Stomach smooth muscle (tissue), 2 donors: Measurements from ENCODE around the gene DAP.

Source experiments
- H3K27ac ChIP-seq: one replicate; pipeline ENCODE4 v1.7.0; 2013; ENCODE audit warnings: mild to moderate bottlenecking, low read length, inconsistent platforms
- H3K27me3 ChIP-seq, 2 donors: one replicate each; pipeline ENCODE4 v1.7.0; 2013; ENCODE audit warnings: low read length in 2 of 2; ENCODE audit not compliant: insufficient read depth in 2 of 2, control insufficient read depth in 1 of 2
- H3K36me3 ChIP-seq, 2 donors: one replicate each; pipeline ENCODE4 v1.7.0; 2013; ENCODE audit warnings: low read length in 2 of 2; ENCODE audit not compliant: control insufficient read depth in 2 of 2, insufficient read depth in 2 of 2
- H3K4me1 ChIP-seq: one replicate; pipeline ENCODE4 v1.7.0; 2013; ENCODE audit warnings: low read length; ENCODE audit not compliant: control insufficient read depth, insufficient read depth
- H3K4me3 ChIP-seq, 2 donors: one replicate each; pipeline ENCODE4 v1.7.0; 2013; ENCODE audit warnings: low read length in 2 of 2
- H3K9ac ChIP-seq, 2 donors: one replicate each; pipeline ENCODE4 v1.7.0; 2013; ENCODE audit warnings: low read length in 2 of 2, mild to moderate bottlenecking in 1 of 2
- H3K9me3 ChIP-seq, 2 donors: one replicate each; pipeline ENCODE4 v1.7.0; 2013; ENCODE audit warnings: low read length in 2 of 2; ENCODE audit not compliant: control insufficient read depth in 2 of 2
- donor health status: healthy.
- donor health status: Pancreatic carcinoma.

The DAP gene

DNA sequence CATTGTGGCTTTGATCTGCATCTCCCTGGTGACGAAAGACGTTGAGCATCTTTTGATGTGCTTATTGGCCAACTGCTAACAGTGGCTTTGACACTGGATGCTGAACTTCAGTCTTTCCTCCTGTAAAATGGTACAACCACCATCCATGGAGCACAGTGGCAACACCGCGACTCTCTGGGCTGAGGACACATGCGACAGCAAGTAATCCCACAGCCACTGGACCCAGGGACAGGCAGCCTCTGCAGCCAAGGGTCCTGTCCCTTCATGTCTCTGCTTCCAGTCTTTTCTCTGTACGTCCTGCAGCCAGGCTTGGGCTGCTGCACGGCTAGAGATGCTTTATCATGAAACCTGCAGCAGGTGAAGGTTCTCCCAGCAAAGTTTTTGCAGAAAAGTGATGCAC, 83.5 kb downstream of the DAP start:
- H3K27me3 ChIP-seq = no peaks in the 10 kb centered on the region
- peaks cover 3% of the 10 kb centered on the region for H3K4me1 ChIP-seq
- H3K36me3 ChIP-seq = peaks cover 0 to 28% of the 10 kb centered on the region in 2 donors
- H3K9ac ChIP-seq = no peak overlapping the region
- H3K9me3 ChIP-seq = no peaks in the 10 kb centered on the region
- H3K4me3 ChIP-seq = no peak overlapping the region
- H3K27ac ChIP-seq = no peak overlapping the region

DNA sequence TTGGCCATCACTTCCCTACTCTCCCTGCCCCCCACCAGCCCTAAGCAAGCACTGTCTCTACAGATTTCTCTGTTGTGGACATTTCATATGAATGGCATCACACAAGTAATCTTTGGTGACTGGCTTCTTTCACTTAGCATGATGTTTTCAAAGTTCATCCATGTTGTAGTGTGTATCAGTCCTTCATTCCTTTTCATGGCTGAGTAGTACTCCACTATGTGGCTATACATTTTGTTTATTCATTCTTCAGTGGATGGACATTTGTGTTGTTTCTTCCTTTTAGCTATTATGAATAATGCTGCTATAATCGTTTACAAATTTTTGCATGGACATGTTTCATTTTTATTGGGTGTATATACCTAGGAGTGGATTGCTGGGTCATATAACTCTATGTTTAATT, 84.1 kb downstream of the DAP start:
- peaks cover 3% of the 10 kb centered on the region for H3K4me1 ChIP-seq
- H3K9ac ChIP-seq = no peak overlapping the region
- no peak overlapping the region for H3K27ac ChIP-seq
- H3K9me3 ChIP-seq = no peaks in the 10 kb centered on the region
- peaks cover 0 to 24% of the 10 kb centered on the region in 2 donors for H3K36me3 ChIP-seq
- H3K27me3 ChIP-seq = no peaks in the 10 kb centered on the region
- no peak overlapping the region for H3K4me3 ChIP-seq

GRCh38 chr5:10676224-10676623, 84.8 kb downstream of the DAP start:
- Histone ChIP-seq H3K36me3 (peaks cover 0 to 24% of the 10 kb centered on the region in 2 donors), H3K4me3 (no peak overlapping the region), H3K9ac (no peak overlapping the region), H3K27me3 (no peaks in the 10 kb centered on the region), H3K9me3 (no peaks in the 10 kb centered on the region), H3K27ac (no peak overlapping the region), H3K4me1 (peaks cover 3% of the 10 kb centered on the region)

GRCh38 chr5:10675177-10675700, 85.8 kb downstream of the DAP start:
- Histone ChIP-seq H3K4me1 (peaks cover 3% of the 10 kb centered on the region), H3K9me3 (no peaks in the 10 kb centered on the region), H3K27me3 (no peaks in the 10 kb centered on the region), H3K9ac (no peak overlapping the region), H3K27ac (no peak overlapping the region), H3K36me3 (peaks cover 0 to 16% of the 10 kb centered on the region in 2 donors), H3K4me3 (no peak overlapping the region)

DNA sequence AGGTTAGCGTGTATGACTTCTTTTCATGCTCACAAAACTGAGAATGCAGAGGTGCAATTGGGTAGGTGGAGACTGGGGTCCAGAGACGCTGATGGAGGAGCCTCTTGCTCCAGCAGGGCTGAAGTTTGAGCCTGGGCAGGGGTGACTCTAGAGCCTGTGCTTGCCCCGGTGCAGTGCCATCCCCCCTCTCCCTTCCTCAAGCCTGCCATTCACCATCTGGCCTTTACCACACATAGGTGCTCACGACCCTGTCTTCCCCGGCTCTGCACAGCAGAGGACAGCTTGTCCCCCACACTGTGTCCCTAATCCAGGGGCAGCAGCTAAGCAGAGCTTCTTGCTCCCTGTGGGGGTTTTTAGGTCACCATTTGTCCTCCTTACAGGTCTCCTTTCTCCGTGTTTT, 86.5 kb downstream of the DAP start:
- Histone ChIP-seq H3K27ac (no peak overlapping the region), H3K4me3 (no peak overlapping the region), H3K9ac (no peak overlapping the region), H3K36me3 (peaks cover 0 to 11% of the 10 kb centered on the region in 2 donors), H3K4me1 (peaks cover 3% of the 10 kb centered on the region), H3K9me3 (no peaks in the 10 kb centered on the region), H3K27me3 (no peaks in the 10 kb centered on the region)

- Histone ChIP-seq H3K27me3 (no peaks in the 10 kb centered on the region), H3K36me3 (peaks cover 0 to 11% of the 10 kb centered on the region in 2 donors), H3K4me1 (peaks cover 3% of the 10 kb centered on the region), H3K9me3 (no peaks in the 10 kb centered on the region), H3K27ac (no peak overlapping the region), H3K4me3 (no peak overlapping the region), H3K9ac (no peak overlapping the region)
These were observed 86.9 kb downstream of the DAP start for GRCh38 chr5:10674096-10674495.

- Histone ChIP-seq H3K4me3 (no peak overlapping the region), H3K36me3 (peaks cover 0 to 9% of the 10 kb centered on the region in 2 donors), H3K9ac (no peak overlapping the region), H3K27ac (no peak overlapping the region), H3K4me1 (peaks cover 3% of the 10 kb centered on the region), H3K9me3 (no peaks in the 10 kb centered on the region), H3K27me3 (no peaks in the 10 kb centered on the region)
These were observed 87.6 kb downstream of the DAP start for GRCh38 chr5:10673407-10673806.

- Histone ChIP-seq H3K4me3 (no peak overlapping the region), H3K9ac (no peak overlapping the region), H3K27ac (no peak overlapping the region), H3K27me3 (no peaks in the 10 kb centered on the region), H3K36me3 (peaks cover 0 to 5% of the 10 kb centered on the region in 2 donors), H3K4me1 (peaks cover 3% of the 10 kb centered on the region), H3K9me3 (no peaks in the 10 kb centered on the region)
These were observed 88.0 kb downstream of the DAP start for GRCh38 chr5:10673017-10673389.

GRCh38 chr5:10672146-10673016, 88.7 kb downstream of the DAP start:
- Histone ChIP-seq H3K9ac (no peak overlapping the region), H3K27me3 (no peaks in the 10 kb centered on the region), H3K4me1 (peaks cover 3% of the 10 kb centered on the region), H3K27ac (no peak overlapping the region), H3K36me3 (peaks cover 0 to under 1% of the 10 kb centered on the region in 2 donors), H3K9me3 (no peaks in the 10 kb centered on the region), H3K4me3 (no peak overlapping the region)

- H3K9ac ChIP-seq = no peak overlapping the region
- H3K27ac ChIP-seq = no peak overlapping the region
- no peaks in the 10 kb centered on the region for H3K27me3 ChIP-seq
- no peak overlapping the region for H3K4me3 ChIP-seq
- peaks cover 3% of the 10 kb centered on the region for H3K4me1 ChIP-seq
- no peaks in the 10 kb centered on the region for H3K9me3 ChIP-seq
- H3K36me3 ChIP-seq = no peaks in the 10 kb centered on the region
These were observed 89.7 kb downstream of the DAP start for GRCh38 chr5:10671041-10672008.
